SK-N-MC (cell line): ENCODE results near the gene ZNF787.

Experiments used
- EZH2 ChIP-seq: fragments of 200-600 bp; sonication (generic); IDR thresholded peaks from one replicate; pipeline ENCODE4 v1.6.1; 2017; ENCODE audit warnings: antibody characterized with exemption
- POLR2AphosphoS5 ChIP-seq: IDR thresholded peaks from 2 replicates; pipeline ENCODE4 v1.6.1; 2012; ENCODE audit warnings: mild to moderate bottlenecking, low read depth, low read length, borderline replicate concordance

- TF ChIP-seq EZH2 (no peak), POLR2AphosphoS5 (no peak)
Observed at GRCh38 chr19:56107626-56108351, 13.3 kb downstream of the ZNF787 start.
